Adrenal gland (tissue), 12 donors: ENCODE results near the gene LRRTM4. TPM values are rescaled to one million over a fixed set of nuclear protein-coding genes. Genes with fewer than 3 reads are reported as not detected.

ENCODE experiments used
- DNase-seq, 7 donors: peaks; one replicate each; pipeline ENCODE4 v3.0.0-alpha.2; 2019 to 2020
- H3K27ac ChIP-seq, 5 donors: fragments of 200-600 bp; sonication (generic) in 4 of 5; 1 replicate in 3 of 5; 2 replicates in 2 of 5; pipeline versions ENCODE4 v1.5.1 to v1.8.0; 2016 to 2020; ENCODE audit warnings: mild to moderate bottlenecking in 1 of 5
- H3K27me3 ChIP-seq: fragments of 200-600 bp; 2 replicates; pipeline ENCODE4 v1.8.0; 2021
- H3K36me3 ChIP-seq, 2 donors: fragments of 200-600 bp; replicated peaks in 1 of 2; 1 replicate in 1 of 2; 2 replicates in 1 of 2; pipeline versions ENCODE4 v1.5.1 to v1.8.0; 2018 to 2022
- H3K4me1 ChIP-seq, 2 donors: fragments of 200-600 bp; replicated peaks in 1 of 2; 1 replicate in 1 of 2; 2 replicates in 1 of 2; pipeline versions ENCODE4 v1.5.1 to v1.8.0; 2018 to 2021
- H3K4me3 ChIP-seq, 4 donors: fragments of 200-600 bp; sonication (generic) in 3 of 4; one replicate each; pipeline ENCODE4 v1.5.1; 2016 to 2018
- H3K9me3 ChIP-seq, 3 donors: fragments of 200-600 bp; sonication (generic) in 1 of 3; replicated peaks in 1 of 3; 1 replicate in 2 of 3; 2 replicates in 1 of 3; pipeline versions ENCODE4 v1.5.1 to v1.8.0; 2016 to 2021
- CTCF ChIP-seq, 6 experiments: fragments of 450-650 bp in 4 of 6; fragments of 200-600 bp in 2 of 6; sonication (generic) in 1 of 6; IDR thresholded peaks; 1 replicate in 5 of 6; 2 replicates in 1 of 6; pipeline versions ENCODE4 v1.5.1 to v1.8.0; 2016 to 2021; ENCODE audit warnings: antibody characterized with exemption in 6 of 6, mild to moderate bottlenecking in 2 of 6, moderate library complexity in 1 of 6
- POLR2A ChIP-seq, 2 donors: fragments of 450-650 bp; IDR thresholded peaks; one replicate each; pipeline ENCODE4 v1.6.1; 2017; ENCODE audit warnings: antibody characterized with exemption in 2 of 2, mild to moderate bottlenecking in 2 of 2, moderate library complexity in 1 of 2
- WGBS, 4 donors: extraction: QIAGEN DNeasy Blood & Tissue Kit in 2 of 4; methylation state at CpG; one replicate each; pipeline versions ENCODE4 v1.1.5 to v1.1.7; 2013 to 2017; 5-methylcytosine and 5-hydroxymethylcytosine counted together
- intact Hi-C, 2 donors: fragments of 100-400 bp; cut with DNase I; formaldehyde crosslinking; loops; one replicate each; pipeline versions ENCODE4 v1.14.1 to v1.15.0; 2022 to 2023
- polyA plus RNA-seq, 3 donors: library from polyadenylated mRNA; stranded (reverse); fragments of 200-250 nt in 2 of 3; fragments of 350-450 nt in 1 of 3; fragmentation: Illumina TruSeq in 1 of 3; extraction: RNeasy Lipid Tissue Mini Kit (QIAGEN cat#74804) in 1 of 3; gene quantifications; one replicate each; pipeline ENCODE4 v1.2.3, GENCODE V29; 2013 to 2014
- total RNA-seq, 9 donors: library from RNA; depleted of rRNA in 4 of 9; stranded (reverse); fragments of >200 nt in 4 of 9; fragments of 120-200 nt in 1 of 9; fragmentation: NEBNext Ultra II Directional in 1 of 9; extraction: Animal tissue kit (Norgen Biotek cat#: 25700) in 1 of 9; gene quantifications; one replicate each; pipeline versions ENCODE4 v1.1.0 to v1.2.4, GENCODE V29; 2013 to 2023
- donor health status: healthy with polysubstance abuse.
- donor health status: Bipolar disorder and iron deficiency.
- donor health status: DM: yes; HTN: yes; CAD: no.
- donor health status: DM: no; HTN: no; CAD: no.
- donor health status: DM: no; HTN: no; CAD: no.
- donor health status: DM: yes; HTN: yes; CAD: no.

LRRTM4 gene
- total and polyA plus RNA-seq, 12 donors, result 0.07 to 0.67 (median 0.43) TPM; not detected in 4

DNA sequence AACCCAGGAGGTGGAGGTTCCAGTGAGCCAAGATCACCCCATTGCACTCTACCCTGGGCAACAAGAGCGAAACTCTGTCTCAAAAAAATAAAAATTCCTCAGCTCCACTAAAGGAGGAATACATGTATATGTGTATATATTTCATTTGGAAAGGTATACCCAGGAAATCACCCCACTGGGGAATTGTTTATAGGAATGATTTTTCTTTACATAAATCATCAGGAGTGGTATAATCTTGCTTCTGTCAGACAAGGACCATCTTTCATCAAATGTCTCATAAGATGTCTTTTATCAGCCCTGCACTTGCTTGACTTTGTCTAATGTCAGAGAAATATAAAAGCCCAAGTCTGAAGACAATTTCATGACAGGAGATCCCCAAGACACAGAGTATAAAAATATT, 709.1 kb downstream of the LRRTM4 start:
- no peaks in the 10 kb centered on the region for H3K4me1 ChIP-seq
- intact Hi-C loops, result no loop called here
- TF ChIP-seq CTCF (IDR thresholded peaks at IDR 0.05) (no peak), POLR2A (IDR thresholded peaks at IDR 0.05) (no peak)
- H3K36me3 ChIP-seq, result no peaks in the 10 kb centered on the region
- WGBS, 4 donors, result 67 to 88% (median 79%) methylated on average over 1 of the region's 1 CpG
- H3K4me3 ChIP-seq, result no peak overlapping the region
- H3K27ac ChIP-seq, result no peak overlapping the region
- H3K27me3 ChIP-seq, result no peaks in the 10 kb centered on the region
- H3K9me3 ChIP-seq, result no peaks in the 10 kb centered on the region
- DNase-seq, result no peak

DNA sequence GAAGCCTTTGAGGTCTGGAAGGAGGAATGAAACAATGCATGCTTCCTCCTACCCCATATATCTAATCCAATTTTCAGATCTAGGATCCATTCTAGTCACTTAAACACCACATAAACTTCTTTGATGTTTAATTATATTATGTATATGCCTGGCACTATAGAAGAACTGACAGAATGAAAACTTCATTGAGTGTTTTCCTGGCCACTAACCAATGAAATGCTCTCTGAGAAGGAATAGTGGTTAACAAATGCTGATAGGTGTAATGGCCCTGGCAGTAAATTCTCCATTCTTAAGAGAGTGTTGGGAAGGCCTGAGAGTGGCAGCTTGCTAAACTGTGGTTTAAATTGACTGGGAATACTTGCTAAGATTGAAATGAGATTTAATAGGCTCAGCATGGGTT, 710.0 kb downstream of the LRRTM4 start:
- Histone ChIP-seq H3K36me3 (no peaks in the 10 kb centered on the region), H3K27me3 (no peaks in the 10 kb centered on the region), H3K4me3 (no peak overlapping the region), H3K9me3 (no peaks in the 10 kb centered on the region), H3K4me1 (no peaks in the 10 kb centered on the region), H3K27ac (no peak overlapping the region)
- TF ChIP-seq CTCF (IDR thresholded peaks at IDR 0.05) (no peak), POLR2A (IDR thresholded peaks at IDR 0.05) (no peak)
- intact Hi-C loops, result no loop called here
- no peak for DNase-seq

GRCh38 chr2:76809136-76809535, 713.0 kb downstream of the LRRTM4 start:
- Histone ChIP-seq H3K27ac (no peak overlapping the region), H3K27me3 (no peaks in the 10 kb centered on the region), H3K36me3 (no peaks in the 10 kb centered on the region), H3K4me1 (no peaks in the 10 kb centered on the region), H3K4me3 (no peak overlapping the region), H3K9me3 (no peaks in the 10 kb centered on the region)
- TF ChIP-seq POLR2A (IDR thresholded peaks at IDR 0.05), result no peak
- TF ChIP-seq CTCF (IDR thresholded peaks at IDR 0.05), result no peak
- DNase-seq, result no peak
- WGBS, 4 donors, result 46 to 68% (median 54%) methylated on average over 1 of the region's 1 CpG
- intact Hi-C loops, result no loop called here

GRCh38 chr2:76808732-76809131, 713.4 kb downstream of the LRRTM4 start:
- Histone ChIP-seq H3K36me3 (no peaks in the 10 kb centered on the region), H3K27ac (no peak overlapping the region), H3K27me3 (no peaks in the 10 kb centered on the region), H3K4me3 (no peak overlapping the region), H3K9me3 (no peaks in the 10 kb centered on the region), H3K4me1 (no peaks in the 10 kb centered on the region)
- DNase-seq, result no peak
- TF ChIP-seq CTCF (IDR thresholded peaks at IDR 0.05) (no peak), POLR2A (IDR thresholded peaks at IDR 0.05) (no peak)
- intact Hi-C loops, result no loop called here
- 0 to 5% (median 2%) methylated on average over 1 of the region's 1 CpG for WGBS, 4 donors
